HL-60 (cell line): ENCODE measurements around the gene ATF6B.

Experiments
- DNase-seq, 2 experiments: peaks; one replicate each; pipeline ENCODE4 v3.0.0-alpha.2; 2010 to 2020; ENCODE audit warnings: low read depth in 1 of 2, low spot score in 1 of 2
- H3K27ac ChIP-seq: fragments of 250-450 bp; sonication (Bioruptor Pico); replicated peaks from 2 replicates; pipeline ENCODE4 v1.5.1; 2020; ENCODE audit warnings: mild to moderate bottlenecking, moderate library complexity
- H3K27me3 ChIP-seq: fragments of 250-450 bp; sonication (Bioruptor Pico); 2 replicates; pipeline ENCODE4 v1.5.1; 2021; ENCODE audit warnings: mild to moderate bottlenecking, moderate library complexity; ENCODE audit not compliant: insufficient read depth, poor library complexity, severe bottlenecking
- H3K4me3 ChIP-seq: replicated peaks from 2 replicates; pipeline ENCODE4 v1.5.1; 2011; ENCODE audit warnings: mild to moderate bottlenecking, control low read depth, low read length; ENCODE audit not compliant: insufficient read depth
- GABPA ChIP-seq: IDR thresholded peaks from 2 replicates; pipeline ENCODE4 v1.6.1; 2012; ENCODE audit warnings: low read depth
- POLR2AphosphoS5 ChIP-seq: IDR thresholded peaks from 2 replicates; pipeline ENCODE4 v1.6.1; 2012; ENCODE audit warnings: low read depth
- SPI1 ChIP-seq: IDR thresholded peaks from 2 replicates; pipeline ENCODE4 v1.6.1; 2012; ENCODE audit warnings: low read depth, mild to moderate bottlenecking, borderline replicate concordance
- TF ChIP-seq, protein P1 (sequence below): IDR thresholded peaks from one replicate; pipeline ENCODE4 v1.5.1; 2011; ENCODE audit warnings: low read length, control low read depth, inconsistent platforms; ENCODE audit not compliant: insufficient read depth
- TF ChIP-seq, protein P2 (sequence below): IDR thresholded peaks from 2 replicates; pipeline ENCODE4 v1.6.1; 2012; ENCODE audit warnings: low read depth; ENCODE audit not compliant: insufficient replicate concordance

The ATF6B gene

DNA sequence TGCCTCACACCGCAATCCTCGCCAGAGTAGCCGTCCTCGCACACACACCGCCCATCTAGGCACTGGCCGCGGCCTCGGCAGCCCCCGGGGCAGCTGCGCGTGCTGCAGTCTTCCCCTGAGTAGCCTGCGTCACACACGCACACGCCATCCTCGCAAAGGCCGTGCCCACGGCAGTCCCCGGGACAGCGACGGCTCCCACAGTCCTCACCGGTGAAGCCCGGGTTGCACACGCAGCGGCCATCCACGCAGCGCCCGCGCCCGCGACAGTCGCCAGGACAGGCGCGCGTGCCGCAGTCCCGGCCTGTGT lies 32.0 kb downstream of the ATF6B start:
- H3K27me3 ChIP-seq, result peaks cover 26% of the 10 kb centered on the region
- no peak overlapping the region for H3K4me3 ChIP-seq
- H3K27ac ChIP-seq, result no peak overlapping the region
- TF ChIP-seq, protein P1, sequence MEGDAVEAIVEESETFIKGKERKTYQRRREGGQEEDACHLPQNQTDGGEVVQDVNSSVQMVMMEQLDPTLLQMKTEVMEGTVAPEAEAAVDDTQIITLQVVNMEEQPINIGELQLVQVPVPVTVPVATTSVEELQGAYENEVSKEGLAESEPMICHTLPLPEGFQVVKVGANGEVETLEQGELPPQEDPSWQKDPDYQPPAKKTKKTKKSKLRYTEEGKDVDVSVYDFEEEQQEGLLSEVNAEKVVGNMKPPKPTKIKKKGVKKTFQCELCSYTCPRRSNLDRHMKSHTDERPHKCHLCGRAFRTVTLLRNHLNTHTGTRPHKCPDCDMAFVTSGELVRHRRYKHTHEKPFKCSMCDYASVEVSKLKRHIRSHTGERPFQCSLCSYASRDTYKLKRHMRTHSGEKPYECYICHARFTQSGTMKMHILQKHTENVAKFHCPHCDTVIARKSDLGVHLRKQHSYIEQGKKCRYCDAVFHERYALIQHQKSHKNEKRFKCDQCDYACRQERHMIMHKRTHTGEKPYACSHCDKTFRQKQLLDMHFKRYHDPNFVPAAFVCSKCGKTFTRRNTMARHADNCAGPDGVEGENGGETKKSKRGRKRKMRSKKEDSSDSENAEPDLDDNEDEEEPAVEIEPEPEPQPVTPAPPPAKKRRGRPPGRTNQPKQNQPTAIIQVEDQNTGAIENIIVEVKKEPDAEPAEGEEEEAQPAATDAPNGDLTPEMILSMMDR, result no peak
- TF ChIP-seq, protein P2, sequence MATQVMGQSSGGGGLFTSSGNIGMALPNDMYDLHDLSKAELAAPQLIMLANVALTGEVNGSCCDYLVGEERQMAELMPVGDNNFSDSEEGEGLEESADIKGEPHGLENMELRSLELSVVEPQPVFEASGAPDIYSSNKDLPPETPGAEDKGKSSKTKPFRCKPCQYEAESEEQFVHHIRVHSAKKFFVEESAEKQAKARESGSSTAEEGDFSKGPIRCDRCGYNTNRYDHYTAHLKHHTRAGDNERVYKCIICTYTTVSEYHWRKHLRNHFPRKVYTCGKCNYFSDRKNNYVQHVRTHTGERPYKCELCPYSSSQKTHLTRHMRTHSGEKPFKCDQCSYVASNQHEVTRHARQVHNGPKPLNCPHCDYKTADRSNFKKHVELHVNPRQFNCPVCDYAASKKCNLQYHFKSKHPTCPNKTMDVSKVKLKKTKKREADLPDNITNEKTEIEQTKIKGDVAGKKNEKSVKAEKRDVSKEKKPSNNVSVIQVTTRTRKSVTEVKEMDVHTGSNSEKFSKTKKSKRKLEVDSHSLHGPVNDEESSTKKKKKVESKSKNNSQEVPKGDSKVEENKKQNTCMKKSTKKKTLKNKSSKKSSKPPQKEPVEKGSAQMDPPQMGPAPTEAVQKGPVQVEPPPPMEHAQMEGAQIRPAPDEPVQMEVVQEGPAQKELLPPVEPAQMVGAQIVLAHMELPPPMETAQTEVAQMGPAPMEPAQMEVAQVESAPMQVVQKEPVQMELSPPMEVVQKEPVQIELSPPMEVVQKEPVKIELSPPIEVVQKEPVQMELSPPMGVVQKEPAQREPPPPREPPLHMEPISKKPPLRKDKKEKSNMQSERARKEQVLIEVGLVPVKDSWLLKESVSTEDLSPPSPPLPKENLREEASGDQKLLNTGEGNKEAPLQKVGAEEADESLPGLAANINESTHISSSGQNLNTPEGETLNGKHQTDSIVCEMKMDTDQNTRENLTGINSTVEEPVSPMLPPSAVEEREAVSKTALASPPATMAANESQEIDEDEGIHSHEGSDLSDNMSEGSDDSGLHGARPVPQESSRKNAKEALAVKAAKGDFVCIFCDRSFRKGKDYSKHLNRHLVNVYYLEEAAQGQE, result no peak
- DNase-seq, result no peak

DNA sequence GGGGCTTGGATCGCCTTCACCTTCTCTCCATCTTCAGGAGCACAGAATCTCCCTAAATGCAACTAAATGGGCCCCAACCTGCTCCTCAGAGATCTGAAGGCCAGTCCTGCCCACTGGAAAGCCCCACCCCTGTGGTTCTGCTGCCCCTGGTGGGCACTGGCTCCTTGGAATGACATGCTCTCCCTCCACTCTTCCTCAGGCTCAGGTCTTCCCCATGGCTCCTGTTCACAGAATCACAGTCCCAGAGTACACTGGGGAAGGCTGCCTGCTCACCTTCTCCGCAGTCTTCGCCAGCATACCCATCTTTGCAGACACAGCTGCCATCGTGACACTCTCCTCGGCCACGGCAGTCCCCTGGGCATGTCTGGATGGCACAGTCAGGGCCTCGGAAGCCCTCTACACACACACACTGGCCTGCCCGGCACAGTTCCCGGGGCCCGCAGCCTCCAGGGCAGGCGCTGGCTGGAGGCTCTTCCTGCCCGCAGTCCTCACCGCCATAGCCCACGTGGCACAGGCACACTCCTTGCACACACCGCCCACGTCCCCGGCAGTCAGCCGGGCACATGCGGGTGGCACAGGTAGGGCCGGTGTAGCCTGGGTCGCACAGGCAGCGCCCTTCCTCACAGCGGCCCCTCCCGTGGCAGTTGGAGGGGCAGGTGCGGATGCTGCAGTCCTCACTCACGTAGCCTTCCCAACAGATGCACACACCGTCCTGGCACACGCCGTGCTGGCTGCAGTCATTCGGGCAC lies 32.5 kb downstream of the ATF6B start:
- no peak overlapping the region for H3K4me3 ChIP-seq
- TF ChIP-seq POLR2AphosphoS5 (no peak), SPI1 (no peak), GABPA (no peak)
- TF ChIP-seq, protein P2, result no peak
- TF ChIP-seq, protein P1, result no peak
- DNase-seq, result no peak
- peaks cover 26% of the 10 kb centered on the region for H3K27me3 ChIP-seq
- H3K27ac ChIP-seq, result no peak overlapping the region

DNA sequence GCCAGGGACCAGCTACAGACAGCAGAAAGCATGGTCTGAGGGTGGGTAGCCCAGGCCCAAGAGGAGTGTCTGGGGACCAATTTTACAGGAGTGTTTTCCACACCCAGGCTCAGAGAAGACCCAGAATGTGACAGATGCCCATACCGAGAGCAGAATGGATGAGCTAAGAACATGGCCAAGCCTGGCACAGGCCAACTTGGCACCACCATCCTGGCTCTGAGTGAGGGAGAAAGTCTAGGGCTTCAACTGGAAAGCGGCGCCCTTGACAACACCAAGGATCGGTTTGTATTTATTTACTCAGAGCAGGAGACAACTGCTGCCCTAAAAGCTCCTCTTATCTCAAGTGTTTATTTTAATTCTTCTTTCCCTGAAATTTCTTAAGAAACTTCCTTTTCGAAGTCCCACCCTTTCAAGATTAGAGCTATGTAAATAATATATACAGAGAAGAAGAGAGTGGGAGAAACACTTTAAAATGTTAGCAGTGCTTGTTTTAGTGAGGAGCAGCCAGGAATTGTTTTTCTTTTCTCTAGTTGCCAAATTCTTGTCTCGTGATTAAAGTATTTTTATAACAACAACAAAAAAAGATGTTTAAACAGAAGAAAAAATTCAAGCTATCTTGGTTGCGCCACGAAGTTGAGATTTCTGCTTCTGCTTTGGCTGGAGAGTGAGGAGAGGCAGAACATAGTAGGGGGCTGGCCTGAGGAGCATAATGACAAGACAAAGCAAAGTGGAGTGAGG lies 35.1 kb downstream of the ATF6B start:
- TF ChIP-seq, protein P1, result no peak
- Histone ChIP-seq H3K4me3 (no peak overlapping the region), H3K27me3 (peaks cover 38% of the 10 kb centered on the region), H3K27ac (no peak overlapping the region)
- DNase-seq, result no peak
